SIG-M5 (cell line): ENCODE results near the gene FOSL1.
"Not testable (repeated sequence)": the region's sequence is repeated elsewhere in the genome, so short reads cannot be mapped to it uniquely, and the experiment has no call there.

Source experiments
- DNase-seq: peaks from one replicate; lab custom pipeline; 2025; lab: John Stamatoyannopoulos, UW

The FOSL1 gene

GRCh38 chr11:65896034-65896999 lies 3.9 kb downstream of the FOSL1 start:
- DNase-seq, result no peak

GRCh38 chr11:65895482-65895981 lies 4.7 kb downstream of the FOSL1 start:
- DNase-seq, result no peak

GRCh38 chr11:65894034-65894591 lies 6.1 kb downstream of the FOSL1 start:
- DNase-seq, result no peak

- DNase-seq, result no peak
Measured at GRCh38 chr11:65892661-65893317, 7.4 kb downstream of the FOSL1 start.

- not testable (repeated sequence) for DNase-seq
Measured at GRCh38 chr11:65892137-65892540, 8.0 kb downstream of the FOSL1 start.

GRCh38 chr11:65891219-65892136 lies 8.7 kb downstream of the FOSL1 start:
- no peak for DNase-seq

GRCh38 chr11:65890324-65891218 lies 9.6 kb downstream of the FOSL1 start, which contains the start of gene CCDC85B:
CCDC85B (plus strand) TSS chr11:65890673; CDS start chr11:65890784, 111 bp downstream.
- peak; percentile 52 for DNase-seq

- DNase-seq, result peak; percentile 71
Measured at GRCh38 chr11:65888163-65888814, 11.9 kb downstream of the FOSL1 start, which contains the start of gene FIBP. FIBP (minus strand) TSS chr11:65888471; CDS start chr11:65888418, 53 bp downstream.

- no peak for DNase-seq
Measured at GRCh38 chr11:65887723-65888162, 12.4 kb downstream of the FOSL1 start.

- DNase-seq, result no peak
Measured at GRCh38 chr11:65886826-65887722, 13.1 kb downstream of the FOSL1 start.

GRCh38 chr11:65885808-65886536 lies 14.2 kb downstream of the FOSL1 start:
- no peak for DNase-seq

- DNase-seq, result no peak
Measured at GRCh38 chr11:65885231-65885630, 15.0 kb downstream of the FOSL1 start.

GRCh38 chr11:65884716-65885092 lies 15.5 kb downstream of the FOSL1 start:
- no peak for DNase-seq

GRCh38 chr11:65883786-65884715 lies 16.1 kb downstream of the FOSL1 start:
- DNase-seq, result no peak

- DNase-seq, result no peak
Measured at GRCh38 chr11:65883058-65883761, 17.0 kb downstream of the FOSL1 start.
